Activated CD4-positive, alpha-beta memory T cell treated with anti-CD3 and anti-CD28 coated beads for 36 hours (primary cell): ENCODE measurements around the gene KDM4C. TPM values are rescaled to one million over a fixed set of nuclear protein-coding genes. Genes with fewer than 3 reads are reported as not detected.
"Not testable (repeated sequence)": the region's sequence is repeated elsewhere in the genome, so short reads cannot be mapped to it uniquely, and the experiment has no call there.

Experiments
- CTCF ChIA-PET: fragments of 350-600 bp; sonication (Branson Sonifier 250); formaldehyde crosslinking; loops from one replicate; lab custom pipeline; 2021; ENCODE audit warnings: antibody characterized with exemption, inconsistent platforms; lab: Charles Lee
- POLR2A ChIA-PET: fragments of 350-600 bp; sonication (Branson Sonifier 250); formaldehyde crosslinking; loops from one replicate; lab custom pipeline; 2021; ENCODE audit warnings: antibody characterized with exemption; lab: Charles Lee
- DNase-seq: peaks from one replicate; pipeline ENCODE4 v3.0.0-alpha.2; 2020
- H3K27ac Mint-ChIP-seq: one replicate; pipeline ENCODE4 v1.8.0; 2021; ENCODE audit warnings: mixed read lengths
- H3K27me3 Mint-ChIP-seq: one replicate; pipeline ENCODE4 v1.8.0; 2021; ENCODE audit warnings: mixed read lengths
- H3K36me3 Mint-ChIP-seq: one replicate; pipeline ENCODE4 v1.8.0; 2021; ENCODE audit warnings: mixed read lengths
- H3K4me1 Mint-ChIP-seq: one replicate; pipeline ENCODE4 v1.8.0; 2021; ENCODE audit warnings: low read depth, mixed read lengths
- H3K4me3 Mint-ChIP-seq: one replicate; pipeline ENCODE4 v1.8.0; 2021; ENCODE audit warnings: mild to moderate bottlenecking, mixed read lengths
- H3K9me3 Mint-ChIP-seq: one replicate; pipeline ENCODE4 v1.8.0; 2021; ENCODE audit warnings: mixed read lengths
- intact Hi-C: fragments of 100-400 bp; cut with micrococcal nuclease; formaldehyde crosslinking; loops from one replicate; pipeline ENCODE4 v1.15.1; 2023
- total RNA-seq, 2 experiments: library from RNA; stranded (reverse); gene quantifications; one replicate each; pipeline ENCODE4 v1.2.3, GENCODE V29; 2021

Gene KDM4C
- total RNA-seq, 2 experiments from 2014 or later, result 26.2 to 28.8 TPM

DNA sequence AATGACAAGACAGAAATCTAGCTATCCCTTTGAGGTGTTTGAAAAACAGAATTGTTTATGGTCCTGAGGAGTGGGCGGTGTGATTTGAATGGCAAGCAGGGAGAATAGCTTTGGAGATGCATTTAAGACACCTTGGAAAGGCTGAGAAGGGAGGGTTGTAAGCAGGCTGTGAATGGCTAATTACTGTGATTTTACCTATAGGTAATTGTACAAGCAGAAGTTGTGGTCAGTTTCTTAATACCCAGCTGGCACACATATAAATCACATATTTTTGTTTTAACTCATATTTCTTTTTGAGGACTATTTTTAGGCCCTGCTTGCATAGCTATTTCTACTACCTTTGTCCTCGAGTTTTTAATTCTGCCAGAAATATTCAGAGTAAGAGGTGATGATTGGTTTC is 248.6 kb downstream of the KDM4C start:
- POLR2A ChIA-PET, result no interaction called here
- intact Hi-C loops, result no loop called here
- H3K4me3 Mint-ChIP-seq, result no peak overlapping the region
- no peak overlapping the region for H3K27ac Mint-ChIP-seq
- DNase-seq, result no peak
- no peaks in the 10 kb centered on the region for H3K27me3 Mint-ChIP-seq
- CTCF ChIA-PET, result no interaction called here
- no peaks in the 10 kb centered on the region for H3K4me1 Mint-ChIP-seq
- H3K9me3 Mint-ChIP-seq, result peaks cover 6% of the 10 kb centered on the region
- H3K36me3 Mint-ChIP-seq, result peaks cover 47% of the 10 kb centered on the region

DNA sequence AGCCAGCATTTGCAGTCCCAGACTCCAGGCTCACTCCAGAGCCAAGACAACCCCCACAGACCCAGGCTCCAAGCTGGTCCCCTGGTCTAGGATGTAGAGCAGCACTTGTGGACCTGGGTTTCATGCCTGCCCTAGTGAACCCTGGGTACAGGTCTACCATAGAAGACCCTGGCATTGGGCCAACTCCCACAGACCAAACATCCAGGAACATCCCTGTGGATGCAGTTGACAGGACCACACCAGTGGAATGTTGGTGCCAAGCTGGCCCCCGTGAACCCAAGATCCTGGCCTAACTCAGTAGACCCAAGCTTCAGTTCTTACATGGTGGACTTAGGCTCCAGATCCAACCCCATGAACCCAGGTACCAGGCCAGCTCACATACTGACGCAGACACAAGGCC is 250.6 kb downstream of the KDM4C start:
- Mint-ChIP-seq H3K4me1 (no peaks in the 10 kb centered on the region), H3K4me3 (no peak overlapping the region), H3K9me3 (peaks cover 6% of the 10 kb centered on the region), H3K36me3 (peaks cover 45% of the 10 kb centered on the region), H3K27me3 (no peaks in the 10 kb centered on the region), H3K27ac (no peak overlapping the region)
- ChIA-PET POLR2A (no interaction called here), CTCF (no interaction called here)
- no peak for DNase-seq
- intact Hi-C loops, result no loop called here

DNA sequence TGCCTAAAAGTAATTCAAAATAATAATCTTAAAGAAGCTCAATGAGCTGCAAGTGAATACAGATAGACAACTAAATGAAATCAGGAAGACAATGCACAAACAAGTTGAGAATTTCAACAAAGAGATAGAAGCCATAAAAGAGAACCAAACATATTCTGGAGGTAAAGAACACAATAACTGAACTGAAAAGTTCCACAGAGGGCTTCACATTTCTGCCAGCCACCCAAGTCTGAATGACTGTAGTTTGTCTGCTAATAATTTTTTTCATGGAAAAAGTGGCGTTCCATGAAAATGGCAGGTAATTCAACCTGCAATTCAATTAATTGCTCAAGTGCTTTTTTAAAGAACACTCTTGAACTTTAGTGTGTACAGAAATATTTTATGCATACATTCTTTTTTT is 251.3 kb downstream of the KDM4C start:
- POLR2A ChIA-PET, result no interaction called here
- H3K27ac Mint-ChIP-seq, result no peak overlapping the region
- H3K27me3 Mint-ChIP-seq, result no peaks in the 10 kb centered on the region
- CTCF ChIA-PET, result no interaction called here
- intact Hi-C loops, result no loop called here
- DNase-seq, result no peak
- H3K4me1 Mint-ChIP-seq, result no peaks in the 10 kb centered on the region
- no peak overlapping the region for H3K4me3 Mint-ChIP-seq
- H3K36me3 Mint-ChIP-seq, result peaks cover 45% of the 10 kb centered on the region
- peaks cover 6% of the 10 kb centered on the region for H3K9me3 Mint-ChIP-seq

DNA sequence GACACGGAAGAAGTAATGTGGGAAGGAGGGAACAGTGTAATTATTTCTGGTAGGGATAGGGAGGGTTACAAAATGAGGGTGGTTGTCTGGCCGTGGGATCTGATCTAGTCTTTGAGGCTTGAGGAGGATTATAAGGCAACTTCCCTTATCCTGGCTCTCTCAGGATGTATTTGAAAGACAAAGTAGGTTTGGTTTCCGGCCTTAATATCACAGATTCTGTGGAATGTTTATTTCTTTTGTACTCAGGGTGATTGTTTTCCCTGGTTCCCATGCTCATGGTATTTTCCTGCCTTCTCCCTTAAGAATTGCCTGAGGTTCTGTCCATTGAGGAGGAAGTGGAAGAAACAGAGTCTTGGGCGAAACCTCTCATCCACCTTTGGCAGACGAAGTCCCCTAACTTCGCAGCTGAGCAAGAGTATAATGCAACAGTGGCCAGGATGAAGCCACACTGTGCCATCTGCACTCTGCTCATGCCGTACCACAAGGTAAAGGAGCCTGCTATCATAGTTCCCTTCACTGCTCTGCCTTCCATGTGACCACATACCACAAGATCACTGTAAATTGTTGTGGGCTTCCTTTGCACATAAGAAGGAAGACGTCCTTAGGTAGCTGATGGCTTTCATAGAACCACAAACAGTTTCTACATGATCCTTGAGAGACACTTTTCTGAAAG is 253.8 kb downstream of the KDM4C start:
- Mint-ChIP-seq H3K27ac (no peak overlapping the region), H3K4me1 (no peaks in the 10 kb centered on the region), H3K27me3 (no peaks in the 10 kb centered on the region), H3K4me3 (no peak overlapping the region), H3K36me3 (peaks cover 43% of the 10 kb centered on the region), H3K9me3 (peaks cover 6% of the 10 kb centered on the region)
- POLR2A ChIA-PET, result no interaction called here
- CTCF ChIA-PET, result interaction anchor here (0.6 kb wide), 1 partner anchor 957 kb away, joined by 3 read pairs; no protein-coding TSS in a partner anchor
- intact Hi-C loops, result no loop called here
- no peak for DNase-seq

DNA sequence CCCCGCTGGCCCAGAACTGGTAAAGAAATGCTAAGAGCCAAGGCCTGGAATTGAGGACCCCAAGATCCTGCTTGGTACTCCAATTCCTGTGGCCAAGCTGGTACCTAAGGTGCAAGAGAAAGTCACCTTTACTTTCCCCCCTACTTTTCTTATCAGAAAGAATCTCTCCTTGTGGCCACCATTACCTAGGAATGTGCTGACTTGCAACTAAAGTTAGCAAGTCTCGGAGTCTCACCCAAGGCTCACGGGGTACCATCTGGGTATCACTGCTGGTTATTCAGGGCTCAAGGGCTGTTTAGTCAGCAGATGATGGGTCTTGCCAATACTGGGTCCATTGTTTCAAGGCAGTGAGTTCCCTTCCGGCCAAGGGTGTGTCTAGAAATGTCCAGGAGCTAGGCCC is 270.2 kb downstream of the KDM4C start:
- DNase-seq, result no peak
- no peaks in the 10 kb centered on the region for H3K4me1 Mint-ChIP-seq
- no peaks in the 10 kb centered on the region for H3K27me3 Mint-ChIP-seq
- no peak overlapping the region for H3K4me3 Mint-ChIP-seq
- H3K27ac Mint-ChIP-seq, result no peak overlapping the region
- peaks cover 43% of the 10 kb centered on the region for H3K36me3 Mint-ChIP-seq
- intact Hi-C loops, result no loop called here
- ChIA-PET CTCF (no interaction called here), POLR2A (no interaction called here)
- H3K9me3 Mint-ChIP-seq, result no peaks in the 10 kb centered on the region

DNA sequence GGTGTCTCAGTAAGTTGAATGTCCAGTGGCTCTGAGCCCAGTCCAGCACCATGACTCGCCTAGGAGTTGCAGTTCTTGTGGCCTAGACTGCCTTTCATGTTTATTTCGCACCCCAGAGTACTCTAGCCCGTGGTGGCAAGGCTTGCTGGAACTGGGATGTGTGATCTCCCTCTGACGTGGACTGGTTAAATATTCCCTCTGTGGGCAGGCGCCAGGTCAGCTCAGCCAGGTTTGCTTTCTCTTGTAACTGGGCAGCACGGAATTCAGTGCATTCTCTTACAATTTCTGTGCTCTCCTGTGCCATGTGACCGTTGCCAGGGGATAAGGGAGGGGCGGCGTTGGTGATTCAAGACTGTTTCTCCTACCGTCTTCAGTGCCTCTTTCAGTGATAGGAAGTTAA is 270.8 kb downstream of the KDM4C start:
- no peak overlapping the region for H3K27ac Mint-ChIP-seq
- H3K4me3 Mint-ChIP-seq, result no peak overlapping the region
- POLR2A ChIA-PET, result no interaction called here
- intact Hi-C loops, result no loop called here
- DNase-seq, result no peak
- peaks cover 40% of the 10 kb centered on the region for H3K36me3 Mint-ChIP-seq
- H3K27me3 Mint-ChIP-seq, result no peaks in the 10 kb centered on the region
- CTCF ChIA-PET, result no interaction called here
- H3K4me1 Mint-ChIP-seq, result no peaks in the 10 kb centered on the region
- H3K9me3 Mint-ChIP-seq, result no peaks in the 10 kb centered on the region

DNA sequence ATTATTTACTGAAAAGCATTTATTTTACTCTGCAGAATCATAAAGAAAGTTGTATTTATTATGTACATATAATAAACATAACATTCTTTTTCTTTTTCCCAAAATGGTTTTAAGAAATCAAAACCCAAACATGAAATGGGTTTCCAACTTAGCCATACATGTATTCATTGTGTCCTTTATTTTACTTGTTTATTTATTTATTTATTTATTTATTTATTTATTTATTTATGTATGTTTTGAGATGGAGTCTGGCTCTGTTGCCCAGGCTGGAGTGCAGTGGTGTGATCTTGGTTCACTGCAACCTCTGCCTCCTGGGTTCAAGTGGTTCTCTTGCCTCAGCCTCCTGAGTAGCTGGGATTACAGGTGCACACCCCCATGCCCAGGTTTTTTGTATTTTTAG is 273.2 kb downstream of the KDM4C start:
- H3K27ac Mint-ChIP-seq, POLR2A ChIA-PET, H3K27me3 Mint-ChIP-seq, H3K4me1 Mint-ChIP-seq, intact Hi-C loops, H3K4me3 Mint-ChIP-seq, H3K9me3 Mint-ChIP-seq, CTCF ChIA-PET, DNase-seq: not testable (repeated sequence)
- peaks cover 37% of the 10 kb centered on the region for H3K36me3 Mint-ChIP-seq

DNA sequence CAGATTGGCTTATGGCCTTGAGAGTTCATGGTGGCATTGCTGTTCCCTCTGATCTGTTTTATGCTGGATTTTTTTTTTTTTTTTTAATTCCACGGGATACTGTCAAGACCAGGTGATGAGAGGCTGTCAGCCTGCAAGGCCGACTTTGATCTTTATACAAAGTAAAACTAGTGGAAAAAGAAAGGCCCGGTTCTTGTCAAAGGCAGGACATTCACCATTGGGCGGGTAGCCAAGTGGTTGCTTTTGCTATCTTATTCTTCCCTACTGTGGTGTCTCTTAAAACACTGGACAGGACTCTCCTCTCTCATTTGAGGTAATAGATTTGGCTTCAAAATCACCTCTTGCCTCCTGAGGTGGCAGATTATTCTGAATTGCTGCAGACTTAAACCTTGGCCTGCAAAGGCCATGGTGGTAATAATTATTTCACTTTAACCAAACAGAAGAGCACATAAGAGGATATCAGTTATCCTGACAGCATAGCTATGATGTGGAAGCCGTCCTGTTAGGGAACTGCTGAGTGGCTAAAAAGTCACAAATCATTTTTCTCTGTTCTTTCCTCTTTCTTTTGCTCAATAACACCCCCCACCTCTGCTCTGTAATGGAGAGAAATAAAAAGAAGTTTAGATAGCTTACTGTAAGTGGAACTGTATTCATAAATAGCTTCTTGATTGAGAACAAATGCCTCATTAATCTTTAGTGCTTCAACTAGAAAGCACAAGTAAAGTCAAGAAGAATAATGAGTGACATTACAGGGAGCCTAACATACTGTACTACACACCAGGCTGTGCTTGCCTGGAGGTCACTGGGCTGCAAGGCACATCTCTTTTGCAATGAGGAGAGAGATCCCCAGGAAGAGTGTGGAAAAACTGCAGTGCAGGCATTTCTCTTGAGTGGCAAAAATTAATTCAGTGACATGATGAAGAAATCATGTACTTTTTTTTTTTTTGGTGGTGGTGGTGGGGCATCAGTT is 275.6 kb downstream of the KDM4C start:
- ChIA-PET POLR2A (interaction anchor here (0.6 kb wide), 1 partner anchor 23 kb away, joined by 3 read pairs; no protein-coding TSS in a partner anchor), CTCF (interaction anchor here (1.2 kb wide), 1 partner anchor 20 kb away, joined by 3 read pairs; no protein-coding TSS in a partner anchor)
- Mint-ChIP-seq H3K36me3 (peaks cover 29% of the 10 kb centered on the region), H3K4me3 (no peak overlapping the region), H3K9me3 (no peaks in the 10 kb centered on the region), H3K4me1 (no peaks in the 10 kb centered on the region), H3K27ac (no peak overlapping the region), H3K27me3 (no peaks in the 10 kb centered on the region)
- intact Hi-C loops, result no loop called here
- DNase-seq, result no peak

DNA sequence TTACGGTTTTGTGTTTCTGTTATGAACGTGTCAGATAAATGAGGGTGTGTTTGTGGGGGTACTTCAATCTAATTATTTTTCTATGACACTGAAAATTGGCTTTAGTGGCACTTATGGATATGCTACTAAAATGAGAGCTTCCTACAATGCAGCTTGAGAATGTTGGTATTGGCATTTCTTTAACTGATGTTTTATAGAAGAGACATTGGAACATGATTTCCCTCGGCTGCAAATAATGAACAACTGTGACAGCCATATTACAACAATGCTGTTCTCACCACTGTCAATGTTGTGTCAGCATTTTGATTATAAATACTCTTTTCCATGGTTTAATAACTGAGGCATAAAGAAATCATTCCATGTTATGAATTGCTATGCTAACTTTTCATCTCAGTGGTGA is 279.4 kb downstream of the KDM4C start:
- Mint-ChIP-seq H3K27me3 (no peaks in the 10 kb centered on the region), H3K4me3 (no peak overlapping the region), H3K4me1 (no peaks in the 10 kb centered on the region), H3K36me3 (peaks cover 37% of the 10 kb centered on the region), H3K27ac (no peak overlapping the region), H3K9me3 (no peaks in the 10 kb centered on the region)
- CTCF ChIA-PET, result no interaction called here
- intact Hi-C loops, result no loop called here
- POLR2A ChIA-PET, result no interaction called here
- no peak for DNase-seq

DNA sequence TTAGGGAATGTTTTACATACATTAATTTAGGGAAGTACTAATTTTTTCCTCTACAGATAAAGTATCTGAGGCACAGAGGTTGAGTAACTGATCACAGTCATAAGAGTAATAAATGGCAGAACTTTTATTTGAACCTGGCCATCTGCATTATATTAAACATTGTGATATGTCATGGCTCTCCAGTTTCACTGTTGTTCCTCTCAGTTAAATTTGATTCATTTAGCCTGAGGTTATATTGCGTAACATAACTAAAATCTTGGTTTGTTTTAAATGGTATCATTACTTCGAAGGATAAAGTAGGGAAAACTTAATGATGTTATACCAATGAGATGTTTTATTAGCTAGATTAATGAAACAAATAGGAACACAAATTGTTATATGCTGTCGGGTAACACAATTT is 284.4 kb downstream of the KDM4C start:
- Mint-ChIP-seq H3K4me3 (no peak overlapping the region), H3K9me3 (no peaks in the 10 kb centered on the region), H3K27ac (no peak overlapping the region), H3K4me1 (peaks cover 14% of the 10 kb centered on the region), H3K36me3 (peaks cover 21% of the 10 kb centered on the region), H3K27me3 (no peaks in the 10 kb centered on the region)
- CTCF ChIA-PET, result no interaction called here
- no peak for DNase-seq
- intact Hi-C loops, result no loop called here
- POLR2A ChIA-PET, result no interaction called here

DNA sequence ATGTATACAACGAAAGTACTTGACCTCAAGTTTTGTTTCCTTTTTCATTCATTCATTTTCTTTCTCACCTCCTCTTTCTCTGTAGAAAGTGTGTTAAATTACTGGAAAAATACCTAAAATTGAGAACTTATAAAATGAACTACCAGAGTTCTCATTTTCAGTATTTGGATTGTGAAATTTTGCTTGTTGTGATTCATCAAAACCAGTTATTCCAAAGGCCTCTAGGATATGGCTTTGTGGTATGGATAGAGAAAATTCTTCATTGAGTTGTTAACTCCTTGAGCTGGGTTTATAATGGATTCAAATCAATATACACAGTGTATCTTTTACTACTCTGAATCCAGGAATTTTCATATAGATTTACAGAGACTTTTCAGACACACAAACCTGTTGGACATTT is 287.6 kb downstream of the KDM4C start:
- Mint-ChIP-seq H3K27me3 (no peaks in the 10 kb centered on the region), H3K4me1 (peaks cover 14% of the 10 kb centered on the region), H3K4me3 (no peak overlapping the region), H3K36me3 (peaks cover 27% of the 10 kb centered on the region), H3K27ac (no peak overlapping the region), H3K9me3 (no peaks in the 10 kb centered on the region)
- DNase-seq, result no peak
- intact Hi-C loops, result no loop called here
- CTCF ChIA-PET, result interaction anchor here (1.1 kb wide), 1 partner anchor 218 kb away, joined by 3 read pairs; no protein-coding TSS in a partner anchor
- POLR2A ChIA-PET, result no interaction called here

DNA sequence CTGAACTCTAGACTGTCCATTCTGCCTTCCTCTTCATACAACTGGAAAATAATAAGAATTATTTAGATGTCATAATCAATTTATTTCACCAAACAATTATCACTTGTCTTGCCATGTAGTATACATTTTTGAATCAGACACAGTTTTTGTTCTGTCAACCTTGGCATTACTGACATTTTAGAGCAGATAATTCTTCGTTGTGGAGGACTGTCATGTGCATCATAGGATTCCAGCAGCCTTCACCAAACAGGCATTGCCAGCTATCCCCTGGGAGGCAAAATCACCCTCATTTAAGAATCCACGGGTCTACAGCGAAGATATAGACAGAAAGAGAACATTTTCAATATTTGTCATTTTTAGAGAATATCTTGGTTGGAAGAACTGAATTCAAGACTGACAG is 293.9 kb downstream of the KDM4C start:
- POLR2A ChIA-PET, result interaction anchor here (0.6 kb wide), 1 partner anchor 1630 kb away, joined by 3 read pairs; no protein-coding TSS in a partner anchor
- CTCF ChIA-PET, result interaction anchor here (1.2 to 2.6 kb wide), 4 partner anchors 16 to 483 kb away, joined by 4 to 18 read pairs (median 10); no protein-coding TSS in a partner anchor
- intact Hi-C loops, result loop anchor here (1.0 kb wide), 1 partner anchor 135 kb away; no protein-coding TSS in a partner anchor
- Mint-ChIP-seq H3K4me3 (no peak overlapping the region), H3K27ac (no peak overlapping the region), H3K36me3 (peaks cover 19% of the 10 kb centered on the region), H3K27me3 (no peaks in the 10 kb centered on the region), H3K9me3 (no peaks in the 10 kb centered on the region), H3K4me1 (peaks cover 10% of the 10 kb centered on the region)
- DNase-seq, result no peak
